ENCODE data around the gene ORC4. TPM values are rescaled to one million over a fixed set of nuclear protein-coding genes. Genes with fewer than 3 reads are reported as not detected.

The ORC4 gene
- total RNA-seq = 91.0 TPM

DNA sequence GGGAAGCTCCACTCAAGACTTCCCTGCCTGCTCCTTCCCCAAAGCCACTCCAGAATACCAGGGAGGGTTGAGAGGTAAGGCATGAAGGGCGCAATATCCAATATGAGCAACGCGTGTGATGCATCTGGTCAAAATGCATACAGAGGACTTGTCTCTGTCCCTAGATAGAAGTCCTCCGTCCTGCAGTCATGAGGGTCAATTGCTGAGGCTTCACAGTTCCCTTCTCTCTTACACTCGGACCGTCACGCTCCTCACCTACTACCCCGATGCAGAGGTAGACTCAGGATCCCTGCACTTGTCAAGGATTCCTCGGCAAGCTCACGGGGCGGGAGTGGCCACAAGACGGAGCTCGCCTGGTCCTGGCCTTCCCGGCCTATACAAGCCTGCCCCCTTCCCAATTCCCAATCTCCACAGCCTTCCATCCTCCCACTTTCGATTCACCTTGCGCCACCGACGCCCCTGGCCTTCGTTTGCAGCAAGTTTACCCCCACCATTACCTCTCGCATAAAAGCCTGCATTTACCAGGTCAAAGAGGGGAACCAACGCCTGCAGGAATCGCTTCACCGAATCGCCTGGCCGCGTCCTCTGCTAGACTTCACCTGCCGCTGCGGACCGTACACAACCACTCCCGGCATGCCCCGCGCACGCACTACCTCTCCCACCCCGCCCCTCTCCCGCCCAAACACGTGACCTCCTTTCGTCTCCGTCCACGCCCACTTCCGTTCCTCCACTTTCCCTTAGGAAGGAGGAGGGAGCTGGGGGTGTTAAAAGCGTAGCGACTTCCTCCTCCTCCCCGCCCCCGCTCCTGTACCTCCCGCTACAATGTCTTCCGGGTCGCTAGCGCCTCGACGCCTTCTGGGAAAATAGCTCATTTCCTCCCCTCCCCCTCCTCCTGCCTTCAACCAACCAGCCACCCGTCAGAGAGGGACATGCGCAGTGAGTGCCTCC, at the start of gene ORC4:
Gene ORC4 (minus strand): TSS at position 627 of the 948 bp plus-strand sequence. CDS start 44,779 bp downstream, outside the sequence.
- DNase-seq = peak; percentile 100

- DNase-seq = no peak
Observed at GRCh38 chr2:148067801-148068200, 47.3 kb upstream of the ORC4 start.

GRCh38 chr2:148065936-148066335, 45.4 kb upstream of the ORC4 start:
- no peak for DNase-seq

DNA sequence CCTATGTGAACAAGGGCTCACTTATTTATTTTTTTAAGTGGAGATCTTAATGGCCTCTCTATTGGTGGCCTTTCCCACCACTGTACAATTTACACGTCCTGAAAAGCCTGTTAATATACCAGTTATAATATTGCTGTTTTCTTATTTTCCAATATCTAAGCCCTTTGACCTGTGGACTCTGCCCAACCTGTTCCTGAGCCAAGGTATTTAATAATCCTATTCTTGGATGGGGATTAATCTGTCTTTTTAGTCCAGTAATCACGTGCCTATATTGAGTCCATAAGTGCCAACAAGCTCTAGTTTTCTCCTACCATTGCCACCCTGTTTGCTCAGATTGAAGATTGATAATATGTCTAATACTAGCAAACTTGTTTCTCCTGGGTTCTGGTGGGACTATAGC, 43.1 kb upstream of the ORC4 start:
- no peak for DNase-seq

GRCh38 chr2:148058641-148059040, 38.1 kb upstream of the ORC4 start:
- DNase-seq = no peak

- no peak for DNase-seq
Observed at GRCh38 chr2:148052687-148053086, 32.1 kb upstream of the ORC4 start.

DNA sequence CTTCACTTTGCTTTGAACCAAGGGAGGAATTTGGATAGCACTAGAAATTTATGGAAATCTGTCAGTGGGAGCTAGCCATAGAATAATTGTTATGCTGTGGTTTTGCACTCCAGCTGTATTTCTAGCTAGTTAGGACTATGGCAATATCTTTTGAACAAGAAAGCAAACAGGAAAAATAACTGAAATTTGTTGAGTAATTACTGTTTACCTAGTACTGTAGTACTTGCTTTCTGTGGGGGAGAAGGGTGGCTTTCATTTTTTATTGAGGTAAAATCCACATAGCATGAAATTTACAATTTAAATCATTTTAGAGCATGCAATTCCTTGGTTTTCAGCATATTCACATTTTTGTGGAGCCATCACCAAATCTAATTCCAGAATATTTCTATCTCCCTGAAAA, 28.7 kb upstream of the ORC4 start:
- no peak for DNase-seq

- no peak for DNase-seq
Observed at GRCh38 chr2:148048475-148049221, 28.1 kb upstream of the ORC4 start.

GRCh38 chr2:148046802-148047201, 26.3 kb upstream of the ORC4 start:
- no peak for DNase-seq

- DNase-seq = no peak
Observed at GRCh38 chr2:148044322-148044721, 23.8 kb upstream of the ORC4 start.

DNA sequence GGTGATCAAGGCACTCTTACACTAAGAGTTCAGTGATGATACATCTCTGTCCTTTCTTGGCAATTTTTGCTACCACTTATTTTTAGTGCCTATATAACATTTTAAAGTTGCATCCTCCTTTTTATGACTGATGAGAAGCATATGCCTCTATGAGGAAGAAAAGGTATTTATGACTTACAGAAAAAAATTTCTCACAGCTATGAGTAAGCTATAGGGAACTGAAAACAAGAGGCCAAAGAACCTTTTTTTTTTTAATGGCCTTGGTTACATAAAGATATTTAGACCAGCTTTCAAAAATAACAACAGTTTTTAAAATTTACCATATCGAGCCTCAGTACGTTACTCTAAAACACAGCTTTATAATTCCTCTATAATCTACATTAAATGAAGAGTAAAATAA, 21.7 kb upstream of the ORC4 start:
- DNase-seq = no peak

DNA sequence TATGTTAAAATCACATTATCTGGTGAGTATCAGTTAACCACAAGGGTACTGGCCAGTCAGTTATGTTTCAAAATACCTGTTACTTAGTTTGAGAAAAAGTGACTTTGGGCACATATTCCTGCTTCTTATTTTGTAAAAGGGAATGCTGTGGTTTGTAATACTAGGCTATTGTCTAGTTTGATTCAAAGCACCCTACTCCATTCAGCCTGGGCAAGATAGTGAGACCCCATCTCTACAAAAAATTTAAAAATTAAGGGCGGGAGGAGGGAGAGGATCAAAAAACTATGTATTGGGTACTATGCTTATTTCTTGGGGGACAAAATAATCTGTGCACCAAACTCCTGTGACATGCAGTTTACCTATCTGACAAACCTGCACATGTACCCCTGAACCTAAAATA, 19.2 kb upstream of the ORC4 start:
- DNase-seq = no peak

GRCh38 chr2:148032215-148032614, 11.7 kb upstream of the ORC4 start:
- no peak for DNase-seq

DNA sequence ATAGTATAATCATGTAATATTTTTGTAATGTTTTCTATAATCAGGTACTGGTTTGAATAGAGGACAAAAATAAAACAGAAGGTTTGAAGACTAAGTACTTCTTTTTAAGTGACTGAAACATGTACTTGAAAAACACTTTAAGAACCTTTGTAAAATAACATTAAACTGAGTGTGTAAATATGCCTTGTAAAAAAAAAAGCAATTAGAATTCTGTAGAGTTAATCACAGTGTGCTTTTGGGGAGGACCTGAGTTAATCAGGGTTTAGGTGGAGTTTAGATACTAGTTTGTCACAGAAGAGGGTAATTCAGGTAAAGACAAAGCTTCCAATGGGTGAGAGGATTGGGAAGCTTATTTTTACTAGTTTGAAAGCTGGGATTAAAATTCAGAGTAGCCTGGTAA, 10.6 kb upstream of the ORC4 start:
- DNase-seq = no peak

GRCh38 chr2:148028781-148029180, 8.2 kb upstream of the ORC4 start:
- no peak for DNase-seq

- DNase-seq = no peak
Observed at GRCh38 chr2:148027822-148028221, 7.3 kb upstream of the ORC4 start.

DNA sequence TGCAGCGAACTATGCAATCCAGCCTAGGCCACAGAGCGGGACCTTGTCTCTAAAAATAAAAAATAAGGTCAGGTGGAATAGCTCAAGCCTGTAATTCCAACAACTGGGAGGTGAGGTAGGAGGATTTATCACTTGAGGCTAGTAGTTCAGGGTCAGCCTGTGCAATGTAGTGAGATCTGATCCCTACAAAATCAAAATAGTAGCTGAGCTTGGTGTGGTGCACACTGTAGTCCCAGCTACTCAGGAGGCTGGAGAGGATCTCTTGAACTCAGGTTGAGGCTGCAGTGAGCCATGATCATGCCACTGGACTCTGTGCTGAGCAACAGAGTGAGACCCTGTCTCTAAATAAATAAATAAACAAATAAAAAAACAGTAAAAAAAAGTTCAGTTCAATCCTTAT, 6.0 kb upstream of the ORC4 start:
- DNase-seq = no peak

DNA sequence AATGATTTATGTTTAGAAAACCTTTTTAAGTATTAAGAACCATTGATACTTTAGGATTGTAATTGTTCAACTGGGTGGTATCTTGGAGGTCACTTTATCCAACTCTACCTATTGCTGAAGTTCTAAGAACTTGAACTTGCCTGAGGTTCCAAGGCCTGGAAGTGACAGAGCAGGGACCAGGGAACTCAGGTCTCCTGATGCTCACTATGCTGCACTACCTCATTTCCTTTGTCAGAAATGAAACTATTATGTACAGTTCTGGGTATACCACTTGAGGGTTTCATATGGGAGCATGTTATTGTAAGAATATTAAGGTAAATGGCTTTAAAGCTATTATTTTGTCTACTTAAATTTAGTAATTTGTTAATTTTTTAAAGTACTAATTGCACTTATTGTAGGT, 3.3 kb upstream of the ORC4 start:
- no peak for DNase-seq

DNA sequence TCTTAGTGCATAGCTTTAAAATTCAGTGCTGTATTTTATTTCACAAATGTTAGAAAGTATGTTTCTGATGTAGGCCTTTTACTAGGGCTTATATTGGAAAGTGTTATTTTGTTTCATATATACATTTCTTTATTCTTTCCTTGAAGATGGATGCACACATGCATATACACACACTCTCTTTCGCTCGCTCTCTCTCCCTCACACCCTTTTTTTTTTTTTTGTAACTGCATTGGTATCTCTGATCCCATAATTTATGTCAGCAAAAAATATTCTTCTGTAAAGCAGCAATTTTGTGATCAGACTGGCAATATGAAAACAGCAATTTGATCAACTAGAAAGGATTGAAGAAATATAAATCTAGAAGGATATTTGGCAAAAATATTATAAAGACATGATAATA, 2.3 kb upstream of the ORC4 start:
- no peak for DNase-seq

- DNase-seq = peak; percentile 8
Observed at GRCh38 chr2:148022351-148022750, 1.8 kb upstream of the ORC4 start.

DNA sequence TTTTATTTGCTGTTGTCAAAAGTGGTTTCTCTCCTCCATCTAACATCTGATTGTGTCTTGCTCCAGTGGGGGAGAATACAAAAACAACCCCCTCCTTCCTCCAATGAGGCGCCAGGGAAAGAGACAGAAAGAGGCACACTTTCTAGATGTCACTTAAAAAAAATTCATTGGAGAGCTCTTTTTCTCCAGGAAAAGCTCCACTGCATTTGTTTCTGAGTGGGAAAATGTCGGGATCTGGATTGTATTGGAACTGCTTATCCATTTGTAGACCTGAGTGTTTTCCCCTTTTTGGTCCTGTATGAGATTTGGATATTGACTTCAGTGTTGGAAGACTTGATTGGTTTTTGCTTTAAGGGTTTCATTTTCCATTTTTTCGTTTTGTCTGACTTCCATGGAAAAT, 1.3 kb upstream of the ORC4 start:
- DNase-seq = peak; percentile 43

DNA sequence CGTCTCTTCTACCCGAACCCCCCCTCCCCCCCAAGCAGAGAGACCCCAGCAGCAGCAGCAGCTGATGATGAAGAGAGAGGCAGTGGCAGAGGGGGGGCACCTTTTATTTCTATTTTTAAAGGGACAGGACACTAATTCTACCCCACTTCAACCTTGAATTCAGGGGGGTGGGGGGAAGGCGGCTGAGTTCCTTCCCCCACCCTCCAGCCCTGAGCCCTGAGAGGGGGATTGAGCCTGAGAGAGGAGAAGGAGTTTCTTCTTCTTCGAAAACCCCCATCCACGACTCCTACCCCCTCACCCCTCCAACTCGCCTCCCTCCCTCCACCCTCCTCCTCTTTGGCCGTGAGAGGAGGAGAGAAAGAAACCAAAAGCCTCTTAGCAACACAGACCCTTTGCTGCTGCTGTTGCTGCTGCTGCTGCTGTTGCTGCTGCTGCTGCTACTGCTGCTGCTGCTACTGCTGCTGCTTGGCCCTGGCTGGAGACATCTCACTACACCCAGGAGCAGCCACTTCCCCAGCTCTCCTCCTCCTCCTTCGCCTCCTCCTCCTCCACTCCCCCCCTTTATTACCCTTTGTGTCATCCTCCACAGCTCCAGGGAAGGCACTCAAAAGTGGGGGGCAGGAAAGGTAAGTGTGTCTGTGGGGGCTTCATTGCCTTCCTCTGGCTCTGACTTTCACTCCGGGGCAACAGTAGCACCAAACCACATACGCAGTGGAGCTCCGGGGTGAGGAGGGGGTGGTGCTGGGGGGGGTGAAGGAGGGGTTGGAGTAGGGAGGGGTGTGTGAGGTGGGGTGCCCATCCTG, 723 bp upstream of the ORC4 start, which contains the start of gene MBD5:
Gene MBD5 (plus strand): TSS at position 33 of the 803 bp plus-strand sequence.
- no peak for DNase-seq

DNA sequence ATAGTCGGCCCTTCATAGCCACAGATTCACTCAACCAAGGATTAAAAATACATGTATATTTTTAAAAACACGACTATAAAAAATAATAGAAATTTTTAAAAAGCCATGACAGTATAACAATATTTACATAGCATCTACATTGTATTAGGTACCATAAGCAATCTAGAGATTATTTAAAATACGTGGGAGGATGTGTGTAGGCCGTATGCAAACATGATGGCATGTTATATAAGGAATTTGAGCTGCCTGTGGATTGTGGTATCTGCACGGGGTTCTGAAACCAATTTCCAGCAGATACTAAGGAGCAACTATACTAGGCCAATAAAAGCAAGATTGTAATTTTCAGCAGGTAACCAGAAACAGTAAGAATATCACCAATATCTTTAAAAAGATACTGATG, 5.9 kb downstream of the ORC4 start:
- no peak for DNase-seq

Measured in tongue (tissue), 2 donors.